Adipose tissue (tissue), 3 donors: ENCODE results near the gene MPIG6B. TPM values are rescaled to one million over a fixed set of nuclear protein-coding genes. Genes with fewer than 3 reads are reported as not detected.
A peak's percentile ranks its signal among the peaks of the same experiment; 100 is the strongest.

Experiments
- H3K27ac ChIP-seq: one replicate; pipeline ENCODE4 v1.5.1; 2013; ENCODE audit warnings: low read depth, low read length
- WGBS, 3 donors: extraction: QIAGEN DNeasy Blood & Tissue Kit; methylation state at CpG; one replicate each; pipeline ENCODE4 v1.1.7; 2013; 5-methylcytosine and 5-hydroxymethylcytosine counted together
- polyA plus RNA-seq, 3 donors: library from polyadenylated mRNA; stranded (reverse); fragments of 200-250 nt; gene quantifications; one replicate each; pipeline ENCODE4 v1.2.3, GENCODE V29; 2013
- donor health status: healthy with polysubstance abuse.
- donor health status: Bipolar disorder and iron deficiency.
- donor health status: healthy.

MPIG6B gene
- polyA plus RNA-seq, 3 donors, result 0.06 to 0.22 TPM; not detected in 1

DNA sequence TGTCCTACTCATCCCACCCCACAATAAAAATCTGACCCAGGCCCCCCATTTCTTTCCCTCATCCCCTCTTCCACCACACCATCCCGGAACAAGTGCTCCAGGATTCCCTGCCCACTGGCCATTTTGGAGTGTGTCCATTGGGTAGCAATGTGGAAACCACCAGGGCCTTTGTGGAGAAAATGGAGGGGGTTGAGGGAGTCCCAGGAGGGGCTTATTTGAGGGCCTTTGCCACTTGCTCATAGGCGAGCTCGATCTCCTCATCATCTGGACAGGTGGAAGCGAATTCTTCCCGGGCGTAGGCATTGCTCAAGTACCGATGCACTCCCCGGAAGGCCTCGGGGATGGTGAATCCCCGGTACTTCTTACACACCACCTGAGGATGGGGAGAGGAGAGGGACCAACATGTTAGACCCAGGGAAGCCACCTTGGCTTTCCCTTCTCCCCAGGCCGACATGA is 7.5 kb downstream of the MPIG6B start:
- 83 to 92% (median 86%) methylated on average over 11 of the region's 11 CpGs for WGBS, 3 donors
- H3K27ac ChIP-seq, result no peak overlapping the region

DNA sequence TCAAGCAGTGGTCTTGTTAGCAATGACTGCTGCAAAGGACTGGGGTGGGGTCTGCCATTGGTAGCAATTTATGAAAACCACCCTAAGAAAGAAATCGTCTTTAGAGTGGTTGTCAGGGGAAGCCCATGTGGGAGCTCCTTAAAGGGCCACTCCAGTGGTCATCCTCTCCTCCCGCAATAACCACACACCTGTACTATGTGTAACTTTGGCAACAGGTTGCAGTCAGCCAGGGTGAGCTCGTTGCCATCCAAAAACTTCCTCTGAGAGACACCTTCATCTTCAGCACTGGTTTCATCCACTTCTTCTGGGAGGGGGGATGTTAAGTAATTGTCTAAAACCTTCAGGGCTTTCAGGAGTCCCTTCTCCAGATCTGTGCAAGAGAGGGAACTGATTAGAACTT is 8.9 kb downstream of the MPIG6B start:
- 63 to 71% (median 66%) methylated on average over 3 of the region's 3 CpGs for WGBS, 3 donors
- no peak overlapping the region for H3K27ac ChIP-seq

DNA sequence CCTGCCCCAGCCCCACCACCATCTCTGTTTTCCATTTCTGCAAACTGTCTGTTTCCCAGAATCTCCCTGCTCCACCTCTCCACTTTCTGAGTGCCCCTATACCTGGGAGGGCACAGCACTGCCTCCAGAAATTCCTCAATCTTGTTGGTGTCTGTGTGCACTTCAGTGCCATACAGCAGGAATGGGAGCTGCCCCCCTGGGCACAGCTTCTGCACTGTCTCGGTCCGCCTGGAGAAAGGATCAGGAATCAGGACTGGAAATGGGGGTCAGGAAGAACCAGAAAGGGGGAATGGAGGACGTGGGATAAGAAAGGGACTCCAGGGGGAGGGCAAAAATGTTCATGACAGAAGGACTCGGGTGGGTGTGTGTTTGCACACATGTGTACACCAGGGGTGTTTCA is 10.6 kb downstream of the MPIG6B start:
- H3K27ac ChIP-seq, result peak overlapping the region; percentile 44
- WGBS, 3 donors, result 82 to 88% (median 84%) methylated on average over 4 of the region's 4 CpGs

DNA sequence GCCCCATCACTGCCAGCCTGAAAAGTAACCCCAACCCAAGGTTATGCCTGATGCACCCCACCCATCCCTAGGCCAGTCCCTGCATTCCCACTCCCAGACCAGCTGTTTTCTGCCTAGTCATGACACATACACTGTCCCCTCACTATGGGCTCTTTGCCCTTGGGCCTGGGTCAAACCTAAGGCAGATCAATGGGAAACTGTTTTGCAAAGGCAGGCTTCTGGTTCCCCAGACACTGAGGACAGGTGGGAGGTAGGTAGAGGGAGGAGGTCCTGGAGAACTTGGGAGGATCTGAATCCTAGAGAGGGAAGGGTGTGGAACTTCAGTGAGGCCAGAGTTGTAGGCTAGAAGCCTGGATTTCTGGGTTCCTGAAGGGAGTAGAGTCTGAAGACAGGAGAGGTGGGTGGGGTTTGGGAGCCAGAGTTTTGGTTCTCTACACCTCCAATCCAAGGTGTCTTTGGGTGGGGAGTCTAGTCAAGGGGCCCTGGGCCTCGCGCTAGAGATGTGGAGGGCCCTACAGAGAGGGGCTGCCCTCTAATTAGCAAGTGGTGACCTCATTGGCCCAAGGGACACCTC is 11.2 kb downstream of the MPIG6B start:
- WGBS, 3 donors, result 7 to 94% (median 8%) methylated on average over 2 of the region's 2 CpGs
- H3K27ac ChIP-seq, result peak overlapping the region; percentile 44

DNA sequence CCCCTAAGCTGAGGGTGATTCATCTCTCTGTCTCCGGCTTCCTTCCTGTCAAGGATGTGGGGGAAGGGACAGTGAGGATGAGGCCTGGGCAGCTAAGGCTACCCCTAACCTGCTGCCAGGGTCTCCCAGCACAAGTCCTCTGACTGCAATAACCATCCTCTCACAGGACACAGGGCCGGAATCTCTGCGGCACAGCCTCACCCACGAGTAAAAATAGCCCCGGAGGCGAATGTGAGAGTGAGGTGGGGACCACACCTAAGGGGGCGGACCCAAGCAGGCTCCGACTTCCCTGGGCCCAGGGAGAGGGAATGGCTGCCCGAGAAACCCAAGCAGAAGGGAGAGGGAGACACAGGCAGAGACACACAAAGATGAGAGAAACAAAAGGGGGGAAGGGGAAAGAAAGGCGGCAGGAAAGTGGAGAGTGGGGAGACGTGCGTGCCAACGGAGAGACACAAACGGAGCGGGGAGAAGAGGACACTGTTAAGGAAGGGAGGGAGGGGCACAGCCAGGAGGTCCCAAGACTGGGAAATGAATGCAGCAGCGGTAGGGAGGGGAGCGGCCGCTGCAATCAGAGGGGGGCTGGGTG is 11.7 kb downstream of the MPIG6B start:
- WGBS, 3 donors, result 0 to 29% (median 1%) methylated on average over 17 to 18 of the region's 18 CpGs
- H3K27ac ChIP-seq, result peak overlapping the region; percentile 5

DNA sequence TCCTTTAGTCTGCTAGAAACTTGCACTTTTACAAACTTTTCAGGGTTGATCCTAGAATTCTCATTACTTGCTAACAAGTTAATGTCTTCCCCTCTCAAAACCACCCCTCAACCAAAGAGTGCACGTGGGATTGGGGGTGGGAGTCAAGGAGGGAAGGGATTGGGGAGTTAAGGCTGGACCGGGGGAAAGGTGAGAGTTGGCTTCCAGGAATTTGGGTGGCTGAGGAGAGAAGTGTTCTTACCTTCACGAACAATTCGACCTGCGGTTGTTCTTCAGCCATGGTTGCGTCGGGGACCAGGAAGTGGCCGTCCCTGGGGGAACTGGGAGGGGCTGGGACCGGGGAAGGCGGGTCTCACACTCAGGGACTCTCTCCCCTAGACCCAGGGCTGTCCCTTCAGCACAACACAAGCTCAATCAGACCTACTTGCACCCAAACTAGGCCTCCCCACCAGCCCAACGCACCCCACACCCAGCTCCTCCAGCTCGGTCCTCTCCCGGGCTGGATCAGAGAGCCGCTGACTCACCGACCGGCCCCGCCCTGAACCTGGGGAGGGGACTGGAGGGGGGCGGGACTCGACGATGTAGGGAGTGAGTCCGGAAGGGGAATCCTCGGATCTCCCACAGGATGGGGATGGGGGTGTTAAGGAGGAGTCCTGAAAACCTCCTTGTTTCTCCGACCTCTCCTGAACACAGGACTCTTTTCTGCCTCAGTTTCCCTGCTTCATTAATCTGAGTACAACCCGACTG is 13.0 kb downstream of the MPIG6B start, which contains the start of gene CLIC1:
TSS of gene CLIC1 (minus strand) at position 510 of the 747 bp plus-strand sequence. CDS start at position 280, 230 bp downstream.
- WGBS, 3 donors, result 0 to 1% (median 0%) methylated on average over 23 to 24 of the region's 24 CpGs
- H3K27ac ChIP-seq, result peak within 1 kb of the TSS; percentile 79

DNA sequence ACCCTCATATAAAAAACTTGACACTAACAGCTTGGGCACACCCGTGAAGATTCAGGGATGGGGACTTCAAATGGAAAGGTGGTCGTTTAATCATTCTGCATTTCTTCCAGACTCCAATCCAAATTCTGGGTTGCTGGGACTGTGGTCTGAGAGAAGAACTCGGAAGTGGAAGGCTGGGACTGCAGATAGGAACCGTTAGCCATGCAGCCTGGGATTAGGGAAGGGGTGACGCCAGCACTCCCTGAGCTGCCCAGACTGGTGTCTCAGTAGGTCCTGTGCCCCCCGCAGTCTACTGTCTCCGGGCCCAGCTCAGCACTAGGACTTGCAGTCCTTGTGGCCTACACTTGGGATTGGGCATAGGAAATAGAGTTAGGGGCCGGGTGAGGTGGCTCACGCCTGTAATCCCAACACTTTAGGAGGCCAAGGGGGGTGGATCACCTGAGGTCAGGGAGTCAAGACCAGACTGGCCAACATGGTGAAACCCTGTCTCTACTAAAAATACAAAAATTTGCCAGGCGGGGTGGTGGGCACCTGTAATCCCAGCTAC is 13.7 kb downstream of the MPIG6B start:
- 19 to 40% (median 21%) methylated on average over 10 of the region's 10 CpGs for WGBS, 3 donors
- peak overlapping the region; percentile 79 for H3K27ac ChIP-seq

DNA sequence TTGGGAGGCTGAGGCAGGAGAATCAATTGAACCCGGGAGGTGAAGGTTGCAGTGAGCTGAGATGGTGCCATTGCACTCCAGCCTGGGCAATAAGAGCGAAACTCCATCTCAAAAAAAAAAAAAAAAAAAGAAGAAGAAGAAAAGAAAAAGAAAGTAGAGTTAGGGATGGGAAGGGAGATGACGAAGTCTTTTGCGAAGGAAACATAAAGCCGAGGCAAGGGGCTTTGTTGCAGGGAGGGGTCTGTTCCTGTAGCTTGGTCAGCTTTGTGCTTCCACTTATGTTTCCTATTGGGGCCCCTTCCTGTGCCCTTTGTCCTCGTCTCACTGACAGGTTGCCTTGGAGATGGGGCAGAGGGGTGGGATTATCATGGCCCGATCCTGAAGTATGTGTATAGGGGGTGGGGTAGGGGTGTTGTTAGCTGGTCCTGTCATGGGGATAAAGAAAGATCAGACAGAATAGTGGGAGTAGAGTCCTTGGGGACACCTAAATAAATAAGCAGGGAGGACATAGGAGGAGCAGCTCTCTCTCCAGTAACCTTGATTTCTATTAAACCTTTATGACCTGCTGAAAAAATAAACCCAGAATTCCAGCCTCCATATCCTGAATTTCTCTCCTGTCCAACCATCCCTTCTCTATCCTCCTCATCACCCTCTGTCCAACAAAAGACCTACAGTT is 14.3 kb downstream of the MPIG6B start:
- peak overlapping the region; percentile 68 for H3K27ac ChIP-seq

DNA sequence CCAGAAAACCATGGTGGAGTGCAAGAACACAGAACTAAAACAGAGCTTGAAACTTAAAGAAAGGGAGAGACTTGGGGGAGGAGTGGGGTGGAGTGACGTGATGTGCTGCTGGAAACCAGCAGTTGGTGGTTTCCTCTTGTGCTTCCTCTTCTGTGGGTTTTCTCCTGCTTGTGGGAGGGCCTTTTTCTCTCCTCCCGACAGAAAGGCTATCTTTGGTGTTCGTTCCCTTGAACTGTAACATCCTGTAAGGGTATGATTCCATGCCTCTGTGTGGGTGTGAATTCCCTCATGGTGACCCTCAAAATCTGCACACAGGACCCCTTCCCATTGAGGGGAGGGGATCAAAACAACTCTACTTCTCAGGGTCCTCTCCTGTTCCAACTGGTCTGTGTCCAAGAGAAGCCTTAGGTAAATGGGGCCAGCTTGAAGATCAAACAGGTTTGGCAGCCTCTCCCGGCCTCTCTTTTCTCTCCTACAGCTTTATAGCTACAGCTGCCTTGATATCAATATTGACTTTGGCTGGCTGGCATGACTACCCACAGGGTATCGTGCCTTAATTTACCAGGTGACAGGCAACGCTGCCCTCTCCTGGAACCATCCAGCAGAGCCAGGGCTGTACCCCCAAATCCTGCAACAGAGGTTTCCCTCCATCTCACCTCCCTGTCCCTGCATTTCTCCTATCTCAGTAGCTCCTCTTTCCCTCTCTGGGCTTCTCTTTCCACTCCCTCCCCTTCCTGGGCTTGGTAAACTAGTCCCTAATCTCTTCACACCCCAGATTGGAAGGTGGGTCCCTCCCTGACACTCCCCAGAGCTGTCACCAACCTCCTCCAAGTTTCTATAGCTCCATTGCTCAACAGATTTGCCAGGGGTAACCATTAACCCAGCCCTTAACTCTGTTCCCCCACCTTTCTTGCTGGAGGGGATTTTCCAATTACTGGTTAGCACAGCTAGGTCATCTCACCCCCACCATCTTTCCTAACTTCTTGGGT is 15.1 kb downstream of the MPIG6B start:
- H3K27ac ChIP-seq, result peak overlapping the region; percentile 68
- WGBS, 3 donors, result 5 to 8% (median 8%) methylated on average over 6 of the region's 6 CpGs

More for the DNA sequence above, 14.3 kb downstream of the MPIG6B start:
- 21 to 49% (median 23%) methylated on average over 6 to 7 of the region's 7 CpGs for WGBS, 3 donors

DNA sequence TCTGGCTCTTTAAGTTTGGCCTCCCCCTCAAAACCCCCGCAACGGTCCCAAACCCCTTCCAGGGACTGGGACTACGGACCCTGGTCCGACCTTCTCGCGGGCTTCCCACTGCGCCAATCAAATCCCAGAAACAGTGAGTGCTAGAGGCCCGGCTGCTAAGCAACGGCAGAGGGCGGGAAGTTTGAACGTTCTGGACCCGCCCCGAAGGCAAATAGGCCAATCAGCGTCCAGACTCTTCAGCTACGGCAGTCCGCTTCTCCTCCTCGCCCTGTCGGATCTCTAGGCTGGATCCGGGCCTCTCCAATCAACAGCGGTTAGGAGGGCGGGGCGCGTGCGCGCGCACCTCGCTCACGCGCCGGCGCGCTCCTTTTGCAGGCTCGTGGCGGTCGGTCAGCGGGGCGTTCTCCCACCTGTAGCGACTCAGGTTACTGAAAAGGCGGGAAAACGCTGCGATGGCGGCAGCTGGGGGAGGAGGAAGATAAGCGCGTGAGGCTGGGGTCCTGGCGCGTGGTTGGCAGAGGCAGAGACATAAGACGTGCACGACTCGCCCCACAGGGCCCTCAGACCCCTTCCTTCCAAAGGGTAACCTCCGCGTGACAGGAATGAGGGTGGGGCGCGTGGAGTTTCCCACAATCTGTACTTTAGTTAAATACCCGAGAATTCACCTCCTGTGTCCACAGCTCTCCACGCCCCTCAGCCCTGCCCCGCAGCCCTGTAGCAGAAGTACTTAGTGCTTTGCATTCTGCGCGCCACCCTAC is 16.6 kb downstream of the MPIG6B start, which contains the start of gene MSH5:
TSS of gene MSH5 (plus strand) at position 367 of the 758 bp plus-strand sequence. CDS start 462 bp downstream, outside the sequence.
- WGBS, 3 donors, result 0% methylated on average over 56 to 58 of the region's 58 CpGs
- no peak within 1 kb of the TSS for H3K27ac ChIP-seq

DNA sequence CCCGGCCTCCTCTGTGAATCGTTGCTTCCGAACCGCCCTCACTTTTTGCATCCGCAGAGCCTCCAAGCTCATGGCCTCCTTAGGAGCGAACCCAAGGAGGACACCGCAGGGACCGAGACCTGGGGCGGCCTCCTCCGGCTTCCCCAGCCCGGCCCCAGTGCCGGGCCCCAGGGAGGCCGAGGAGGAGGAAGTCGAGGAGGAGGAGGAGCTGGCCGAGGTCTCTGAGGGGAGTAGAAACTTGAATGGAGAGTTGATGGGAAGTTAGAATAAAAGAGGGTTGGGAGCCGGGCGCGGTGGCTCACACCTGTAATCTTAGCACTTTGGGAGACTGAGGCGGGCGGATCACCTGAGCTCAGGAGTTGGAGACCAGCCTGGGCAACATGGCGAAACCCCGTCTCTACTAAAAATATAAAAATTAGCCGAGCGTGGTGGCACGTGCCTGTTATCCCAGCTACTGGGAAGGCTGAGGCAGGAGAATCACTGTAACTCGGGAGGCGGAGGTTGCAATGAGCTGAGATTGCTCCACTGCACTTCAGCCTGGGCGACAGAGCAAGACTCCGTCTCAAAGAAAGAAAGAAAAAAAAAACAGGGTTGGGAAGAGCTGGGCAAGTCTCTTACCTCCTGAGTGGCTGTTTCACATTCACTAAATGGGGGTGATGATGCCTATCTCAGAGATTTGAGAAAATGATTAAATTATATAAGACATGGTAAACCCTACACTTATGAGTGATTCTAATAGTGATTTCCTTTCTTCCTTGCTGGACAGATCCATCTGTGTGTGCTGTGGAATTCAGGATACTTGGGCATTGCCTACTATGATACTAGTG is 17.4 kb downstream of the MPIG6B start:
- WGBS, 3 donors, result 11 to 21% (median 13%) methylated on average over 29 of the region's 29 CpGs
- H3K27ac ChIP-seq, result no peak overlapping the region

DNA sequence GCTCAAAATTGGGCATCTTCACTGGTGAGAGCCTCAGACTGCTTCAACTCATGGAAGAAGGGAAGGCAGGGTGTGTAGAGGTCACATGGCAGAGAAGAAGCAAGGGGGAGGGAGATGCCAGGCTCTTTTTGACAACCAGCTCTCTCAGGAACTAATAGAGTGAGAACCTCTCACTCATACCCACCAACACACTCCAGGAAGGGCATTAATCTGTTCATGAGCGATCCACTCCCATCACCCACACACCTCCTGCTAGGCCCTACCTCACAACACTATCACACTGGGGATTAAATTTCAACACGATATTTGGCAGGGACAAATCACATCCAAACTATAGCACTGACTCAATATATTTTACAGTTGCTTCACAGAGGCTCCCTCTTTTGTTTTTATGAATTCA is 18.6 kb downstream of the MPIG6B start:
- WGBS, 3 donors, result 65 to 85% (median 68%) methylated on average over 2 of the region's 2 CpGs
- no peak overlapping the region for H3K27ac ChIP-seq

DNA sequence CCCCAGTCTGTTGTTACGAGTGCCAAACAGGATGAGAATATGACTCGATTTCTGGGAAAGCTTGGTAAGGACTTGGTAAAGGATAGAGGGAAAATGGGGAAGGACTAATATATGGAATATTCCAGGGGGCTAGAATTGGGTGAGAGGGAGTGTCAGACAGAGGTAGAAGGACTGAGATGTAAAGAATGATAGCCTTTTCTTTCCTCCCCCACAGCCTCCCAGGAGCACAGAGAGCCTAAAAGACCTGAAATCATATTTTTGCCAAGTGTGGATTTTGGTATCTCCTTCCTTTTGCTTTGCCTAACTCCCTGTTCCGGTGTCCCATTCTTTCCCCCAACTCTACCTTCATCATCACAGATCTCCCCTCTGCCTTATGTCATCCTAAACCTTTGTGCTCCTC is 19.7 kb downstream of the MPIG6B start:
- 83 to 94% (median 83%) methylated on average over 3 of the region's 3 CpGs for WGBS, 3 donors
- no peak overlapping the region for H3K27ac ChIP-seq

DNA sequence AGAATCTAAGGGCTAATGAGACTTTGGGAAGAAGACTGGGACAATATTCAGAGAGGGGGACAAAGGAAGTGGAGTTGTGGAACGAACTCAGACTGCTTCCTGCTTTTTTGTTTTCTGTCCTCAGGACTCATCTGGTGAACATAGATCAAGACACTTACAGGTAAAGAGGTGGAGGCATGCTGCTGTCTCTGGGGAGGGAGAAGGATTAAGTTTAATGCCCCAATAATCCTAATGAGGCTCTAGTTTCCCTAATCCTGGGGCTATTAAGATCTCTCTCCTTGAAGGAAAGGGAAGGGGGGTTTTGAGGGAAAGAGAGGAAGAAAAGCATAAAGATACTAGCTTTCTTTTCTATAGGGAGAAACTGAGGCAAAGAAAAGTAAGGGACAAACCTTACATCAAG is 21.2 kb downstream of the MPIG6B start:
- 29 to 79% (median 66%) methylated on average over 1 of the region's 1 CpG for WGBS, 3 donors
- H3K27ac ChIP-seq, result no peak overlapping the region

DNA sequence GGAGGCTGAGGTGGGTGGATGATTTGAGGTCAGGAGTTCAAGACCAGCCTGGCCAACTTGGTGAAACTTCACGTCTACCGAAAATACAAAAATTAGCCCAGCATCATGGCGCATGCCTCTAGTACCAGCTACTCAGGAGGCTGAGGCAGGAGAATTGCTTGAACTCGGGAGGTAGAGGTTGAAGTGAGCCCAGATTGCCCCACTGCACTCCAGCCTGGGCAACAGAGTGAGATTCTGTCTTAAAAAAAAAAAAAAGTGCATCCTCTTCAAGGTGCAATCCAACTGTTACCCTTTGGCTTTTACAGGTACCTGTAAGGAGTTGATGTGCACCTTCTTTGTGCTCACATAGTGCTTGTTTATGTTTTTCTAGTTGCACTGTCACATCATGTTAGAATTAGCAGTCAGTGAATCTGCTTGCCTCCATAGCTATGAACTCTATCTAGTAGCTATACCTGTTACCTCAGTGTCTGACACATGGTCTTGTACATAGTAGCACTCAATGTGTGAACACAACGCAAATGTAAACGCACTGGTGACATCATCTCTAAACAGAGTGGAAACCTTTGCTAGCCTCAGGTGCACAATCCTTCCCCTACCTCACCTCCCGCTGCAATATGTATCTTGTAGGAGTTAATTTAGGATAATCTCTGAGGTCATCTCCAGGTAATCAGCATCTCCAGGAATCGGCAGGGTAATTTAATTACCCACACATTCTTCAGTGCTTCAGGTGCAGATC is 26.3 kb downstream of the MPIG6B start:
- H3K27ac ChIP-seq, result no peak overlapping the region
- WGBS, 3 donors, result 85 to 95% (median 91%) methylated on average over 8 of the region's 8 CpGs
